ENCODE results near the gene RAB1B.
A peak's percentile ranks its signal among the peaks of the same experiment; 100 is the strongest.
"Not testable (repeated sequence)": the region's sequence is repeated elsewhere in the genome, so short reads cannot be mapped to it uniquely, and the experiment has no call there.

The RAB1B gene

GRCh38 chr11:66317723-66318599 is 49.5 kb downstream of the RAB1B start:
- DNase-seq (ENCODE audit: low spot score in 2 of 2) = peak in 1 of 2 donors; percentile 66
- Mint-ChIP-seq H3K27ac (ENCODE audit: low read depth) (peak overlapping the region; percentile 85), H3K27me3 (no peaks in the 10 kb centered on the region), H3K9me3 (no peaks in the 10 kb centered on the region), H3K4me3 (peak overlapping the region; percentile 61), H3K36me3 (ENCODE audit: insufficient read depth) (peaks cover 12% of the 10 kb centered on the region), H3K4me1 (peaks cover 37% of the 10 kb centered on the region)
- ATAC-seq (replicated peaks; ENCODE audit: extremely low read depth, poor library complexity, severe bottlenecking) = peak; percentile 97

DNA sequence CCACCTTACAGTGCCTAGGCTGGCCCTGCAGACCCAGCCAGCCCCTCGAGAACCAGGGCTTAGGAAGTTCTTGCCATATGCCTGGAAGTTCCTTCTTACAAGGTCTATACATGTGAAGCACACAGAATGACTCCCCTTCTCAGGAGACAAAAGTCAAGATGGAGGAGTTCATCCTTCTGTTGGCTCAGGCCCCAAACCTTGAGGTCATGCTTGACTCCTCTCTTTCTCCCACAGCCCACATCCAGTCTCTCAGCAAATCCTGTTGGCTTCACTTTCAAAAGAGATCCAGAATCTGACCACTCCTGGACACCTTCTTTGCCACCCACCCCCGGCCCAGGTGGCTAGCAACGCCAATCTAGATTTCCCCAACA is 50.1 kb downstream of the RAB1B start:
- H3K4me1 Mint-ChIP-seq = peaks cover 37% of the 10 kb centered on the region
- DNase-seq (ENCODE audit: low spot score in 2 of 2) = no peak

DNA sequence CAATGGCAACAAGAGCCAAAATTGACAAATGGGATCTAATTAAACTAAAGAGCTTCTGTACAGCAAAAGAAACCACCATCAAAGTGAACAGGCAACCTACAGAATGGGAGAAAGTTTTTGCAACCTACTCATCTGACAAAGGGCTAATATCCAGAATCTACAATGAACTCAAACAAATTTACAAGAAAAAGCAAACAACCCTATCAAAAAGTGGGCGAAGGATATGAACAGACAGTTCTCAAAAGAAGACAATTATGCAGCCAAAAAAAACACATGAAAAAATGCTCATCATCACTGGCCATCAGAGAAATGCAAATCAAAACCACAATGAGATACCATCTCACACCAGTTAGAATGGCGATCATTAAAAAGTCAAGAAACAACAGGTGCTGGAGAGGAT is 51.9 kb downstream of the RAB1B start:
- H3K9me3 Mint-ChIP-seq; H3K4me3 Mint-ChIP-seq; ATAC-seq (replicated peaks; ENCODE audit: extremely low read depth, poor library complexity, severe bottlenecking); H3K27ac Mint-ChIP-seq (ENCODE audit: low read depth); DNase-seq (ENCODE audit: low spot score in 2 of 2); H3K36me3 Mint-ChIP-seq (ENCODE audit: insufficient read depth); H3K27me3 Mint-ChIP-seq: not testable (repeated sequence)
- peaks cover 27% of the 10 kb centered on the region for H3K4me1 Mint-ChIP-seq

More for the DNA sequence above, 50.1 kb downstream of the RAB1B start:
- peak overlapping the region; percentile 85 for H3K27ac Mint-ChIP-seq (ENCODE audit: low read depth)
- peaks cover 12% of the 10 kb centered on the region for H3K36me3 Mint-ChIP-seq (ENCODE audit: insufficient read depth)
- no peaks in the 10 kb centered on the region for H3K27me3 Mint-ChIP-seq
- peak overlapping the region; percentile 61 for H3K4me3 Mint-ChIP-seq
- ATAC-seq (replicated peaks; ENCODE audit: extremely low read depth, poor library complexity, severe bottlenecking) = no peak
- H3K9me3 Mint-ChIP-seq = no peaks in the 10 kb centered on the region

DNA sequence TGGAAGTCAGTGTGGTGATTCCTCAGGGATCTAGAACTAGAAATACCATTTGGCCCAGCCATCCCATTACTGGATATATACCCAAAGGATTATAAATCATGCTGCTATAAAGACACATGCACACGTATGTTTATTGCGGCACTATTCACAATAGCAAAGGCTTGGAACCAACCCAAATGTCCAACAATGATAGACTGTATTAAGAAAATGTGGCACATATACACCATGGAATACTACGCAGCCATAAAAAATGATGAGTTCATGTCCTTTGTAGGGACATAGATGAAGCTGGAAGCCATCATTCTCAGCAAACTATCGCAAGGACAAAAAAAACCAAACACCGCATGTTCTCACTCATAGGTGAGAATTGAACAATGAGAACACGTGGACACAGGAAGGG is 52.3 kb downstream of the RAB1B start:
- not testable (repeated sequence) for H3K27me3 Mint-ChIP-seq; H3K36me3 Mint-ChIP-seq (ENCODE audit: insufficient read depth); H3K4me3 Mint-ChIP-seq; ATAC-seq (replicated peaks; ENCODE audit: extremely low read depth, poor library complexity, severe bottlenecking); DNase-seq (ENCODE audit: low spot score in 2 of 2); H3K9me3 Mint-ChIP-seq; H3K27ac Mint-ChIP-seq (ENCODE audit: low read depth)
- peaks cover 24% of the 10 kb centered on the region for H3K4me1 Mint-ChIP-seq

DNA sequence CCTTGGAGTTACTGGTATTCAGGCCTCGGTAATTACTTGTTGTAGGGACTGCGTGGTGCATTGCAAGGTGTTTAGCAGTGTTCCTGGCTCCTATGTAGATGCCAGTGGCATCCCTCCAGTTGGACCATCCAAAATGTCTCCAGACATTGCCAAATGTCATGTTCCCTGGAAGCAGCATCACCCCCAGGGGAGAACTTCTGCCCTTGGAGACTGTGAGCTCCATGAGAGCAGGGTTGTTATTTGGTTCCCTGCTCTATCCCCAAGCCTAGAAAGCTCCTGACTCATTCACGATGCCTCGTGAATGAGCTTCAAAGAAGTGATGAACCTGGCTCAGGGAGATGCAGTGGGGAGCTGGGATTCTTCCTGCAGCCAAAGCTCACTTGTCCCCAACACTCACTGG is 53.2 kb downstream of the RAB1B start:
- Mint-ChIP-seq H3K27ac (ENCODE audit: low read depth) (no peak overlapping the region), H3K27me3 (no peaks in the 10 kb centered on the region), H3K36me3 (ENCODE audit: insufficient read depth) (no peaks in the 10 kb centered on the region), H3K4me3 (no peak overlapping the region), H3K4me1 (peaks cover 26% of the 10 kb centered on the region), H3K9me3 (no peaks in the 10 kb centered on the region)
- ATAC-seq (replicated peaks; ENCODE audit: extremely low read depth, poor library complexity, severe bottlenecking) (no peak), DNase-seq (ENCODE audit: low spot score in 2 of 2) (no peak)

DNA sequence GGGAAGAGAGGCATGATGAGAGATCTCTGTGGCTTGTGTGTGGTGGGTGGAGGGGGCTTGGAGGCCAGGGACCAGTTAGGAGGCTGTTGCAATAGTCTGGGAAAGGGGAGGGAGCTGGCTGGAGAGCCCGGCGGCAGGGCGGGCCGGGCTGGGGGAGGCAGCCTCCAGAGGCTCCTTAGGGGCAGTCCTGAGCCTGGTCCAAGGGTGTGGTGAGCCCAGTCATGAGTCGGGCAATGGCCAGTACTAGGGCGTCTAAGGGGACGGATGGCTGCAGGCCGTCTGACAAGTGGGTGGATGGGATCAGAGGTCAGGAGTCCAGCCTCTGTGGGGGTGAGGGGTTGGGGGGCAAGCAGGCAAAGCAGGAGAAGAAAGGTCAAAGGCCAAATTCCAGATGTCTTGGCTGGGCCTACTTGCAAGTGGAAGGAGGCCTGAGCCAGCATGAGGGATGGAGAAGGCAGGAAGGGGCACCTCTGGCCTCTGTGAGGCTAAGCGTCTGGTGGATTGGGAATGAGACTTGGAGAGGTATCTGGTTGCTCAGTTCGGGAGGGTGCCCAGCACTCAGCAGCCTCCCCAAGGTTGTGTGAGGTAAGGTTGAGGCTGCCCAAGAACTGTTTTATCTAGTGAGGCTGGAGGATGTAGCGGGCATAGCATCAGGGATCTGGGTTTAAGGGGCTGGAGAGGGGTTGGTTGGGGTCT is 54.4 kb downstream of the RAB1B start:
- Mint-ChIP-seq H3K9me3 (no peaks in the 10 kb centered on the region), H3K36me3 (ENCODE audit: insufficient read depth) (peaks cover 3% of the 10 kb centered on the region), H3K4me1 (peaks cover 27% of the 10 kb centered on the region), H3K27ac (ENCODE audit: low read depth) (no peak overlapping the region), H3K27me3 (no peaks in the 10 kb centered on the region), H3K4me3 (no peak overlapping the region)
- DNase-seq (ENCODE audit: low spot score in 2 of 2) (no peak), ATAC-seq (replicated peaks; ENCODE audit: extremely low read depth, poor library complexity, severe bottlenecking) (no peak)

DNA sequence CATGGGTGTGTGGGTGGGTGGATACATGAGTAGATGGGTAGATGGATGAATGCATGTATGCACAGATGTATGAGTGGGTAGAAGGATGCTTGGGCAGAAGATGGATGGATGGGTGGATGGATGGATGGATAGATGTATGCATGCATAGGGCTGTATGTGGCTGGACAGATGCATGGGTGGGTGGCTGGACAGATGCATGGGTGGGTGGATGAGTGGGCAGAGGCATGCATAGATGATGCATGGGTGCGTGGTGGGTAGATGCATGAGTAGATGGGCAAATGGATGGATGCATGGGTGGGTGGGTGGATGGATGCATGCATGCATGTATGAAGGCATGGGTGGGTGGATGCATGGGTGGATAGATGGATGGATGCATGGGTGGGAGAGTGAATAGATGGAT is 55.2 kb downstream of the RAB1B start:
- Mint-ChIP-seq H3K27ac (ENCODE audit: low read depth) (no peak overlapping the region), H3K4me1 (peaks cover 28% of the 10 kb centered on the region), H3K4me3 (no peak overlapping the region)

DNA sequence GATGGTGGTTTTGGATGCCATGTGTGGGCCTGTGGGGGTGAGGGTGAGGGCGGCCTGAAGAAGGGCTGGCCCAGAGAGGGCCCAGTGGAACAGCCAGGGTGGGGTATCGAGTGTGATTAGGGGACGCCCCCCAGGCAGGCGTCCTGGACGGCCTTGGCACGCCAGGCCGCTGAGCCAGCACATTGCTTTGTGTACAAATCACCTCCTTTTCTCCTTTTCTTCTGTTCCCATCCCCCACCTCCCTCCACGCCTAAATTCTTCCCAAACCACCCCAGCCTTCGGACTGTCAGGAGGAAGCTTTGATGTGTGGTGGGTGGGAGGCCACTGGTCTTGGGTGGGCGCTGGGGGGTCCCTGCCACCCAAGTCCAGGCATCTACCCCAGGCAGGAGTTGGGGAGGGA is 56.2 kb downstream of the RAB1B start:
- ATAC-seq (replicated peaks; ENCODE audit: extremely low read depth, poor library complexity, severe bottlenecking) = no peak
- peaks cover 9% of the 10 kb centered on the region for H3K36me3 Mint-ChIP-seq (ENCODE audit: insufficient read depth)
- H3K27ac Mint-ChIP-seq (ENCODE audit: low read depth) = no peak overlapping the region
- H3K4me1 Mint-ChIP-seq = peaks cover 25% of the 10 kb centered on the region
- H3K27me3 Mint-ChIP-seq = no peaks in the 10 kb centered on the region
- no peaks in the 10 kb centered on the region for H3K9me3 Mint-ChIP-seq
- DNase-seq (ENCODE audit: low spot score in 2 of 2) = no peak
- H3K4me3 Mint-ChIP-seq = no peak overlapping the region

More for the DNA sequence above, 55.2 kb downstream of the RAB1B start:
- no peak for ATAC-seq (replicated peaks; ENCODE audit: extremely low read depth, poor library complexity, severe bottlenecking)
- no peaks in the 10 kb centered on the region for H3K9me3 Mint-ChIP-seq
- H3K27me3 Mint-ChIP-seq = no peaks in the 10 kb centered on the region
- no peak for DNase-seq (ENCODE audit: low spot score in 2 of 2)
- peaks cover 9% of the 10 kb centered on the region for H3K36me3 Mint-ChIP-seq (ENCODE audit: insufficient read depth)

DNA sequence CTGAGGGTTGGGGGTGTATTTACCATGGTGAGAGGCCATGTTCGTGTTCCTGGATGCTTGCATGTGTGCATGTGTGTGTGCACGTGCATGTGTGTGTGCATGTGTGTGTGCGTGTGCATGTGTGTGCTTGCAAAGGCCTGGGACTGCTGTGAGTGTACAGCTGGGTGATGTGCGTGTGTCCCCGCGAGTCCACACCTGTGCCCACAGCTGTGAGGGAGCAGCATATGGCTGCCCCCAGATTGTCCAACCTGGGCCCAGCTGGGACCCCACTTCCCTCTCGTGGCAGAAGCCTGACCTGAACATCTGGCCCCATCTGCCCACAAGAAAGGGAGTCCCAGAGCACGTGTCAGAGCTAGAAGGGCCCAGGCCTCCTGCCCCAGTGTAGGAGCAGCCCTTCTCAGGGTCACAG is 56.8 kb downstream of the RAB1B start:
- no peaks in the 10 kb centered on the region for H3K9me3 Mint-ChIP-seq
- H3K4me1 Mint-ChIP-seq = peaks cover 25% of the 10 kb centered on the region
- DNase-seq (ENCODE audit: low spot score in 2 of 2) (no peak), ATAC-seq (replicated peaks; ENCODE audit: extremely low read depth, poor library complexity, severe bottlenecking) (no peak)
- no peak overlapping the region for H3K4me3 Mint-ChIP-seq
- no peak overlapping the region for H3K27ac Mint-ChIP-seq (ENCODE audit: low read depth)
- peaks cover 9% of the 10 kb centered on the region for H3K36me3 Mint-ChIP-seq (ENCODE audit: insufficient read depth)
- H3K27me3 Mint-ChIP-seq = no peaks in the 10 kb centered on the region

DNA sequence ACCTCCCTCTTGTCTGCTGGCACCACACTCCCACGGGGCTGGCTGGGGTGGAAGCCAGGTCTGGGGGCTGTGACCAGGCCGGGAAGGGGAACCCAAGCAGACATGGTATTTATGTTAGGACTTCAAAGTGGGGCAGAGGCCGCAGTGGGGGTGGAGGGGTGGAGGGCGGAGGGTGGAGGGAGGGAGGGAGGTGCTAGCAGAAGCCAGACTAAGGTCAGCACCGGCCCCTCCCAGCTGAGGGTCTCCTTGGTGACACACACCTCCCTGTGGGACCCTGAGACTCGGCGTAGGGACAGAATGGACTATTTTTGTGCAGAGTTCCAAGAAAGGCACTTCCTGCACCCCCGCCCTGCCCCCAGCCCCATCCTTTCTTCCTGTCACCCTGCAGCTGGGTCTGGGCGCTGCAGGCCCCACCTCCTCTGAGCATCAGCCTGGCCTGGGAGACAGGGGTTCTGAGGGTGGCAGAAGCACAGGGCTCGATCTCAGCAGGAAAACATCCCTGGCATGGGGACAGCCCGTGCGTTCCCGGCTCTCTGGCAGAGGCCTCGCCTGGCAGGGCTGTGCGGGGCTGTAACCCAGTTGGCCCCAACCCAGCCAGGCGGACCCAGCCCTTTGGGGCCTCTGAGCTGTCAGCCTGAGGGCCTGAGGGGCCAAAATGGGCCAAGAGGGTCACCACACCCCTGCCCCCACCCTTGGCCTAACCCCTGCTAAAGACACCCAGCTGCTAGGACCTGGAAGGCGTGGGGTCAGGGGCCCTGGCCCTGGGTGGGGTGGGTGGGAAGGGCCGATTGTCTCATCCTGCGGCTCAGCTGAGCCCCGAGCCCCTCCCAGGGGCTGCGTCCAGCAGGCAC is 58.0 kb downstream of the RAB1B start:
- no peak for ATAC-seq (replicated peaks; ENCODE audit: extremely low read depth, poor library complexity, severe bottlenecking)
- no peaks in the 10 kb centered on the region for H3K9me3 Mint-ChIP-seq
- no peak overlapping the region for H3K4me3 Mint-ChIP-seq
- peak overlapping the region; percentile 78 for H3K27ac Mint-ChIP-seq (ENCODE audit: low read depth)
- no peaks in the 10 kb centered on the region for H3K27me3 Mint-ChIP-seq
- peaks cover 9% of the 10 kb centered on the region for H3K36me3 Mint-ChIP-seq (ENCODE audit: insufficient read depth)
- DNase-seq (ENCODE audit: low spot score in 2 of 2) = no peak
- H3K4me1 Mint-ChIP-seq = peaks cover 25% of the 10 kb centered on the region

All from central memory CD8-positive, alpha-beta T cell (primary cell).